GM19455 (cell line): ENCODE results near the gene MSI2.

ENCODE experiments used
- ATAC-seq: cut with Tn5 transposase; IDR thresholded peaks from one replicate; pipeline ENCODE4 v1.9.1; 2021; ENCODE audit not compliant: unreplicated experiment

Gene MSI2

DNA sequence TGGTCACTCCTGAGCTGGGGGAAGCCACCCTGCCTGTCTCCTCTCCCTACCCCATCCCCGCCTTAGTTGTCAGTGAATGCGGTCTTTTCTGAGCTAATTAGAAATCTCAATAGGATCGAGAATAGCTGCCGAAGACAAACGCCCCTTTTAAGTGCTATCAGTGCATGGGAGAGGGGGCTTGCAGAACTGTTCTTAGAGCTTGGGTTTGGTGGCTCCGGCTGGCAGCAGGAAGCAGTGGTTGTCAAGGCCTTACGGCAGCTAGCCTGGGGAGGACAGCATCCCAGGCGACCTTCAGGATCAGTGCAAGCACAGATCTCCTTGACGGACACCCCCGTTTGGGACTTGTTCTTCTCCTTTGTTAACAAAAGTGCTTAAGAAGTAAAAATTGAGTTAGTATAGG lies 293.7 kb downstream of the MSI2 start:
- ATAC-seq = no peak

DNA sequence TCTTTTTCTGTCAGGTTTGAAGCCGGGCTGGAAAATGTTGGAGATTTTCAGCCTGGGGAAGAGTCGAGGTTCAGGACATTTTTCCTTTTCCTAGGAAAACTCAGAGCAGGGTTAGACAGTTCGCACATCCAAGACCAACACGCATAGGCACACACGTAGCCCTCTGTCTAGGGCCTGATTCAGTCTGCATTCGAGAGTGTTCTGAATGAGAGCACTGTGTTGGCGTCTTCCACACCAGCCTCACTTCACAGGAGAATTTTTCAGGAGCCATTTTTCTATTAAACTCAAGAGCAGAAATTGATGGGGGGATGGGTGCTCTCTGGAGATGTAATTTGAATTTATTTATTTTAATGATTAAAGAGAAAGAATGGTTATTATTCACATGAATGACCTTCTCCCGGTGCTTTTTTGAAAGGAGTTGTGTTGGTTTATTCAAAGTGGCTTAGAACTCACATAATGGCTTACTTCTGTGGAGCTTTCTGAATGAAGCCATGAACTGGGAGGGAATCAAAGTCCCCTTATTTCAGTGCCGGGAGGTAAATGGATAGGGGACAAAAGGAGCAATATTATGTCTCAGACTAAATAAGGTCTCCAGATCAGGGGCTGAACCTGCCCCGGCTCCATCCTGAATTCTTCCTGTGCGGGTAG lies 294.5 kb downstream of the MSI2 start:
- no peak for ATAC-seq

GRCh38 chr17:57551321-57552079 lies 295.2 kb downstream of the MSI2 start:
- ATAC-seq = no peak

- no peak for ATAC-seq
These were observed 295.8 kb downstream of the MSI2 start for GRCh38 chr17:57552114-57552624.

DNA sequence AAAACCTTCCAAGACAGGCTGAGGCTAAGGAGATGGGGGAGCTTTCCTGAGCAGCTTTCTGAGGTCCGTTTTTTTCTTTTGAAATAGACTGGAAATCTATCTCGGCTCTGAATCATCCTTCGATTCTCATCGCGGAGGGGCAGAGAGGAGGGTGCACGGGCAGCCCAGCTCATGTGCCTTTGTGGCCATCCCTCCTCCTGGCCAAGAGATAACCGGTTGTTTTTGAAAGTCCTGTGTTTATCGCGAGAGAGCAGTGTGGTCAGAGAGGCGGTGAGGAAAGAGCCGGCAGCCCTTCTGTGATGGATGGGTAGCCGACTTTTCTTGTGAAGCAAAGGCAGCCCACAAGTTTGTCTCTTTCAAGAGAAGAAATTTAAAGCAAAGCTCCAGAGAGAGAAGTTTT lies 297.2 kb downstream of the MSI2 start:
- ATAC-seq = no peak

DNA sequence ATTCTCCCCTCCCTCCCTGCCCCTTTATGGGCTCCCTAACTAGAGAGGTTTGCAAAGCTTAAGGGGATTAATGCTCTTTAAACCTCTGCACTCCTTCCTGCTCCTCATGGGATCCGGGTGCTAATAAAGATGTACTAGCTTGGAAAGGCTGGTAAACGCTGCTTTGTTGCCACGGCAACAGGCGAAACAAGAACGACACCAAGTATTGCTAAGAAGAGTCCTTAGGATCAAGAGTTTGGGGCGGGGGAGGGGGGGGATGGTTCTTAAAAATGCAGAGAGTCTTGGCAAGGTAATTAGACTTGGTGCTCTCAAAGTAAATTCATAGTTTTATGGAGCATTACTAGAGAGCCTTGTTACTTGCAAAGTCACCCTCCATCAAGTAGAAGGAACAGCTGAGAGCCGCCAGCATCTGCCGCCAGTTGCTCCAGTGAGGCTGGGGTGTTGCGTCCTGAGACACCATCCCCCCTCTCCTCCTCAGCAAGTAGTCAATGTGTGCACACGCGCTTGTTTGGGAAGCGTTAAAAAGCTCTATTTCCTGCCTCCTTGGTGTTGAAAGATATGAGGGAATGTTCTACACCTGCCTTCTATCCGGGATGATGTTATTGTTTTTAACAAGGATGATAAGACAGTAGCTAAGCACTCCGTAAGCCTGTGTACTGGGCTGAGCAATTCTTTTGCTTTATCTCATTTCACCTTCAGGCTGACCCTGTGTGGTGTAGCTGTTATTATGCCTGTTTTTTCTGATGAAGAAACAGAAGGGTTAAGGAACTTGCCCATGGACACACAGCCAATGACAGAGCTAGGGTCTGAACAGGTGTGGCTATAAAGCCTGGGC lies 297.9 kb downstream of the MSI2 start:
- ATAC-seq = no peak

GRCh38 chr17:57554826-57555635 lies 298.7 kb downstream of the MSI2 start:
- no peak for ATAC-seq

DNA sequence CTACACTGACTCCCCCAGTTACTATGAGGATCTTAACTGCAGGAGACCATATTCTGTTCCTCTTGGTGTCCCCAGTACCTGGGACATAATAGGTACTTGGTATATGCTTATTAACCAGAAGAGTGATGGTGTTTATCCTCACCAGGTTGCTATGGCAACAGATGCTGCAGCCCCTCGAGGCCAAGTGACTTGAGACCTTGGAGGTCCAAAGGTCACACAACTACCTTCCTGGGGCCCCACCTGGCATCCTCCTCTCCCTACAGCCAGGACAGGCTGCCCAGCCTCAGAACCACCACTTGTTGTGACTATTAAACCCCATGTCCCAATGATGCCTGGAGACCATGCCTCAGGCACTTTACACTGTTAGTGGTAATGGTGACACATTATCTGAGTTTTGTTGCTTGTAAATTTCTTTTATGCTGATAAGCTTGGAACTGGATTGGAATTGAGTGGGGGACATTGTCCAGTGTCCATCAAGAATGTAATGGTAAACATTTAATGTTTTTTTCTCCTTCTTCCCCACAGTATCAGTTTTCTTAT lies 299.4 kb downstream of the MSI2 start:
- no peak for ATAC-seq

DNA sequence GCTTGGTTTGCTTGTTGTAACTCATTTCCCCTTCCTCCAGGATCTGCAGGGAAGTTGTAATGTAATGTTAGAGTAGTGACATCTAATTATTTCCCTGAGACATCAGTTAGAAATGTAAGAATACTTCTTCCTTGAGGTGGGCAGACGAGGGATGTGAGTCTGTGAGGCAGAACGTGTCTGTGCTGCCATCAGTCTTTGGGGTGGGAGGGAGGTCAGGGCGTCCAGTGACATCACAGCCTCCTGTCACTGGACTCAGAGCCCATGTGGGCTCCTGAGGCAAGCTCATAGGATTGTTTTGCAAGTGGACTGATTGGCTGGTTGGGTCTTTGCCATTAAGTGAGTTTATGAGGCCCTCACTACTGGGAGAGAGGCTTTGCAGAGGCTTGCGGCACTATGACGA lies 300.0 kb downstream of the MSI2 start:
- ATAC-seq = no peak

DNA sequence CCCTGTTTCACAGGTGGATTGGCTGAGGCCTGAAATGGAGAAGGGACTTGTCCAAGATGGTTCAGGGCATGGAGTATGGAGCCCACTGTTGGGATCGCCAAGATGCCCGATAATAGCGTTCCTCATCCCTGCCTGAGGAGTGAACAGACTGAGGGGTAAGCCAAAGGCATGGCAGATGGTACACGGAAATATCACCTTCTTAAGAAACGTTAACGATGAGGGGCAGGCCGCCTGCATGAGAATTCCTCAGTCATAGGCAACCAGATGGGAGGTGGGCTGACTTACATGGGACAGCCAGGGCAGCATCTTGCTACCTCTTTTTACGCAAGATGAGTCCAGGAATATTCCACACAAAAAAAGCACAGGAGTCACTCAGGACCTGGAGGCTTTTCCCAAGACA lies 300.7 kb downstream of the MSI2 start:
- ATAC-seq = no peak

GRCh38 chr17:57557416-57557815 lies 301.1 kb downstream of the MSI2 start:
- no peak for ATAC-seq

DNA sequence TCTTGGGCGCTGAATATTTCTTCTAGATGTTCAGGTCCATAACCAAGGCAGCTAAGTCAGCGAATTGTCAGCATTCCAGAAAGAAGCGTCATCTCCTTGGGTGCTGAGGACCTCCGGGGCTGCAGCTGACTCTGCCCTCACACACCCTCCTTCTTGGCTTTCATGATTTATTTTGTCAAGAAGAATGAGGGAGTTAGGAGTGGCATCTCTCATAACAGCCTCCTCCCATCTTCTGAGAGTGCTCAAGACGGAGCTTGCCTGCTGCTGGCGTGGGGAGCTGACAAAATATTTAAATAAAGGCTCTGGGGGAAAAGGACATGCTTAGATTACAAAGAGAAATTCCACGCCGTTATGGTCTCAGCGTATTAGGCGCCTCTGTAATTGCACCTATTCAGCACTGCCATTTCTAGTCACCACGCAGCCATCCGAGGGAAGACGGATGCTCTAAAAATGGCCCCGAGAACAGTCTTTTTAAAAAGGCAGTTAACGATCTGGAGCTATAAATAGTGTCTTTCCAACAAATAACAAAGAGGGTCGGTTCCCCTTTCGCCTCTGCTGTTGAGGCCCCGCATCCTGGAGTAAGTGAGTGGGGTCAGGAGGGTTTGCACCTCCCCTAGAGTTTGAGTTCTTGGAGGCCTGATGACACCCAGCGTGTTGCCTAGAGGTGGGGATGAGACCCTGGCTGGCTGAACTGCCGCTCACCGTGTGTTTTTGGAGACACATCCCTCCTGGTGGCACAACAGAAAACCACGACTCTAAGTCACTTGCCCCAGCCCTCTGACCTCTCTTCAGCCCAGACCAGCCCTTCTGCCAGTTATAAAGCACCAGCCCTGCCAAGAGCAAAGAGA lies 301.7 kb downstream of the MSI2 start:
- ATAC-seq = no peak

- ATAC-seq = no peak
These were observed 302.9 kb downstream of the MSI2 start for GRCh38 chr17:57559226-57559625.

DNA sequence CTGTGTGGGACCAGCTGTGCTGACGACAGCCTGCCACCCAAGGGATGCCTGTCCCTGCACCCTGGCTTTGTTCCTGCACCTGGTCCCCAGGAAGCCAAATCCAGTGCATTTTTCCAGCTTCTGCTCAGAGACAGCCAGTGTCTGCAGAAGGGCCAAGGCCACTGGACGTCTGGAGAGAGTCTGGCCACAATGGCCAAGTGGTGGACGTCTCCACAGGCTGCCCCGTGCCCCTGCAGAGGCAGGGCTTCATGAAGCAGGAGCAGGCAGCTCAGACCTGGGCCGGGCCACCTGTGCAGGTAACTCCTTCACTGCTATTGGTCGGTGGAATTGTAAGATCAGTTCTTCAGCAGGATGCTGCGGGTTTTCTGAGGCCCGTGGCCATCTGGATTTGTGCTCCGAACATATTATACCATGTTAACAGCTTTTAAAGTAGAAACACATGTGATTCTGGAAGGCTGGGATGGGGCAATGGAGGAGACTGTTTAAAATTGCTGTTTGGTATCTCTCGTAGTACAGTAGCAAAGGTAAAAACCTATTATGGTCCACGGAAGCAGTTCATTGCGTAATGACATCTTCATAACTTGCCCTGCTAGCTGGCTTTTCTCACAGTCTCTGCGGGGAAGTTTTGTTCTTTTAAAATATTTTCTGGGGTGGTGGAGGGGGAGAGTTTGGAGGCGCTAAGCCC lies 303.5 kb downstream of the MSI2 start:
- no peak for ATAC-seq

GRCh38 chr17:57560319-57560705 lies 304.0 kb downstream of the MSI2 start:
- ATAC-seq = no peak

DNA sequence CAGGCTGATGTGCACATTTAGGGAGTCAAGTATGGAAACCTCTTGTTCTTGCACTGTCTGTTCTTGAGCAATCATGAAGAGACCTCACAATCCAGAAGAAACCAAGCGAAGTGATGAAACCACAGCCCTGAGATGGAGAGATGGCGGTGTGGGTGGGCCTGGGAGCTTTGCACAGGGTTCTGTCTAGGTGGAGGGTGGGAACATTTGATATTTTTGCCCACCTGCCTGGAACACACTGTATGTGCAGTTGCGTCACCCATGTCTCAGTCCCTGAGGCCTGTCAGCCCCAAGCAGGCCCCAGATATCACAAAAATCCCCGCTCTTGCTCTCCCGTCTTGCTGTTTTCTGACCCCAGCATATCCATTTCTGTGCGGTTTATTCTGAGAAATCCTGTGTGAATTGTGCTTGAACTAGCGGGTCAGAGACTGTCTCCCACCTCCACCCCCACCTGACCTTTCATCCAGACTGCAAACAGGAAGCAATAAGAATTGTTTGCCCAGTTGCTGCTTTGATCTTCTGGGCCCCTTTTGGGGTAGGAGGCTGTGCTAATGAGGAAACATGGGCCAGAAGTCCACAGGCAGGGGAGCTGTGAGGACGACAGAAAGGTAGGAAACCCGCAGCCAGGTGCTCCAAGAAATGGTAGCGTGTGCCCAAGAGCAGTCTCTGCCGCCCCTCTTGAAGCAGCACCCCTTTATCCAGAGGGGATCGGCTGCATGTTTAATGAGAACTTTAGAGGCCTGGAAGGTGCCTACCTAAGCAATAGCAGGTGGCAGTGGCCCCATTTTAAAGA lies 304.9 kb downstream of the MSI2 start:
- no peak for ATAC-seq

- no peak for ATAC-seq
These were observed 305.9 kb downstream of the MSI2 start for GRCh38 chr17:57562184-57562698.

DNA sequence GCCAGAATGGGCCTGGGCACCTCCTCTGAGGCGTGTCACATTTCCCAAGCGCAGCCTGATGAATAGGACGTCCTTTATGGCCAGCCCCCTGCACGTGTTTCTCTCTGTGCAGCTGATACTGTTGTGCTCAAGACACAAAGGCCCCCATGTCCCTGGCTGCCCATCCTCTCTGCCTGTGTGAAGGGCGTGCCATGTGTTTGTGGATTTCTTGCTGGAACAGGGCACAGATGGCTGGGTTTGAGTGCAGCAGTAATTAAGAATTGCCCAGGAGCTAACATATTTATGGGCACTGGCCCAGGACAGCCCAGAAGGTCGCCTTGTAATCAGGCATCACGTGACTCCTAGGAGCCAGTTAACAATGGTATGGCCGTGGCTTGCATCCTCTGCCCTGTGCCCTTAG lies 307.6 kb downstream of the MSI2 start:
- no peak for ATAC-seq
